ENCODE measurements around the gene NDC1. TPM values are rescaled to one million over a fixed set of nuclear protein-coding genes. Genes with fewer than 3 reads are reported as not detected.
"Not testable (repeated sequence)": the region's sequence is repeated elsewhere in the genome, so short reads cannot be mapped to it uniquely, and the experiment has no call there.

NDC1 gene
- total RNA-seq, 1 donor from 2014 or later: 15.4 TPM

- DNase-seq (ENCODE audit: low read depth): peak; percentile 17
These were observed 71.8 kb downstream of the NDC1 start for GRCh38 chr1:53766194-53766742.

- peak; percentile 15 for DNase-seq (ENCODE audit: low read depth)
These were observed 72.4 kb downstream of the NDC1 start for GRCh38 chr1:53765657-53766056.

GRCh38 chr1:53763911-53764310 is 74.2 kb downstream of the NDC1 start:
- DNase-seq (ENCODE audit: low read depth): no peak

GRCh38 chr1:53763461-53763860 is 74.6 kb downstream of the NDC1 start:
- DNase-seq (ENCODE audit: low read depth): no peak

GRCh38 chr1:53760497-53760896 is 77.6 kb downstream of the NDC1 start:
- not testable (repeated sequence) for DNase-seq (ENCODE audit: low read depth)

GRCh38 chr1:53755874-53756273 is 82.2 kb downstream of the NDC1 start:
- DNase-seq (ENCODE audit: low read depth): peak; percentile 25

GRCh38 chr1:53754484-53755312 is 83.4 kb downstream of the NDC1 start:
- DNase-seq (ENCODE audit: low read depth): peak; percentile 81

GRCh38 chr1:53752281-53752680 is 85.8 kb downstream of the NDC1 start:
- DNase-seq (ENCODE audit: low read depth): no peak

- DNase-seq (ENCODE audit: low read depth): no peak
These were observed 90.3 kb downstream of the NDC1 start for GRCh38 chr1:53747841-53748240.

GRCh38 chr1:53740621-53741105 is 97.4 kb downstream of the NDC1 start:
- DNase-seq (ENCODE audit: low read depth): peak; percentile 72

GRCh38 chr1:53739109-53739681 is 98.9 kb downstream of the NDC1 start, which contains the start of gene GLIS1:
Gene GLIS1, minus strand, starts transcription at chr1:53739164. Its CDS starts 1,100 bp downstream, at chr1:53738064.
- peak; percentile 91 for DNase-seq (ENCODE audit: low read depth)

GRCh38 chr1:53738205-53739108 is 99.6 kb downstream of the NDC1 start:
- DNase-seq (ENCODE audit: low read depth): no peak

- DNase-seq (ENCODE audit: low read depth): no peak
These were observed 100.4 kb downstream of the NDC1 start for GRCh38 chr1:53737648-53738204.

- no peak for DNase-seq (ENCODE audit: low read depth)
These were observed 101.8 kb downstream of the NDC1 start for GRCh38 chr1:53736290-53736689.

GRCh38 chr1:53735681-53736080 is 102.4 kb downstream of the NDC1 start:
- no peak for DNase-seq (ENCODE audit: low read depth)

GRCh38 chr1:53735261-53735660 is 102.8 kb downstream of the NDC1 start:
- no peak for DNase-seq (ENCODE audit: low read depth)

- peak; percentile 71 for DNase-seq (ENCODE audit: low read depth)
These were observed 103.4 kb downstream of the NDC1 start for GRCh38 chr1:53734650-53735211.

GRCh38 chr1:53733975-53734649 is 104.0 kb downstream of the NDC1 start:
- peak; percentile 46 for DNase-seq (ENCODE audit: low read depth)

- no peak for DNase-seq (ENCODE audit: low read depth)
These were observed 104.6 kb downstream of the NDC1 start for GRCh38 chr1:53733447-53733931.

GRCh38 chr1:53732912-53733317 is 105.2 kb downstream of the NDC1 start:
- peak; percentile 66 for DNase-seq (ENCODE audit: low read depth)
